Neuron (in vitro differentiated cells): ENCODE results near the gene GNAL.

Experiments
- H2AFZ ChIP-seq: one replicate; pipeline ENCODE4 v1.6.1; 2013; ENCODE audit warnings: low read depth, mild to moderate bottlenecking, inconsistent platforms, low read length, moderate library complexity
- H3K27me3 ChIP-seq: one replicate; pipeline ENCODE4 v1.6.1; 2013; ENCODE audit warnings: low read length; ENCODE audit not compliant: insufficient read depth
- H3K36me3 ChIP-seq: one replicate; pipeline ENCODE4 v1.6.1; 2013; ENCODE audit warnings: low read length; ENCODE audit not compliant: insufficient read depth
- H3K4me1 ChIP-seq: one replicate; pipeline ENCODE4 v1.6.1; 2013; ENCODE audit warnings: low read length; ENCODE audit not compliant: insufficient read depth
- H3K4me3 ChIP-seq: 2 replicates; pipeline ENCODE4 v1.5.1; 2013; ENCODE audit warnings: mild to moderate bottlenecking, low read length, moderate library complexity
- H3K9me3 ChIP-seq: one replicate; pipeline ENCODE4 v1.6.1; 2013; ENCODE audit warnings: low read length

Gene GNAL

DNA sequence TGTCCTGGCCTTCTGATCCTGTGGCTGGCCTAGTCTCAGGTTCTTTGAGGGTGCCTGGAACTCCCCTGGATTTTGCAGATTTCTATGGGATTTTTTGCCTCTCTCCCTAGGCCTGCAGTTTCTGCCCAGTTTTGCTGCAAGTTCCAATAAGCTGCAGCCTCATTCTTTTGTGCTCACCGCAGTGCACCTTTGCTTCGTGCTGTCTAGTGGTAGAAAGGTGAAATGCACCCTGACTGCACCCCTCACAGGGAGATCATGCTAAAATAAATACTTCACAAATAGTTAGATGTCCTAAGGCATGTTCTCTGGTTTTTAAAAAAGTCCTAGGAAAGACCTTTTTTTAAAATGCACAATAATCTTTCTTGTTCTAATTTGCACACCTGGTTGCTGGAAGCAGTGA, 72.5 kb downstream of the GNAL start:
- Histone ChIP-seq H2AFZ (no peak overlapping the region), H3K27me3 (no peaks in the 10 kb centered on the region), H3K36me3 (no peaks in the 10 kb centered on the region), H3K9me3 (no peaks in the 10 kb centered on the region), H3K4me1 (no peaks in the 10 kb centered on the region), H3K4me3 (no peak overlapping the region)

DNA sequence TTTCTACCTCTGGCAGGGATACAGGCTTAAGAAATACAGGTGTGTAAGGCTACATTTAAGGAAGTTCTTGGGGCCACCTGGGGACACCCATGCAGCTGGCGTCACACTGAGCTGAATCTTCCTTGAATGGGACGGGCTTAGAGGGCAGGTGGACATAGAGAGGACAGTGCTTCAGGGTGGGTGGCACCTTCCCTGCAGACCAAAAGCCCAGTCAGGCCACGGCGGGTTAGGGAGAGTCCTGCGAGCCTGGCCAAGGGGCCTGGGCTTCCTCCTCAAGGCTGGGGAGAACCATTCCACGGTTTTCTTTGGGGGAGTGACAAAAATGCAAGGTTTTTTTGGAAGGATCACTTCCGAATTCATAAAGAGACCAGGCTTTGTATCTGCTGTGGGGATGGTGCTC, 73.4 kb downstream of the GNAL start:
- H3K4me1 ChIP-seq: no peaks in the 10 kb centered on the region
- no peaks in the 10 kb centered on the region for H3K27me3 ChIP-seq
- H3K4me3 ChIP-seq: no peak overlapping the region
- H3K9me3 ChIP-seq: no peaks in the 10 kb centered on the region
- no peak overlapping the region for H2AFZ ChIP-seq
- no peaks in the 10 kb centered on the region for H3K36me3 ChIP-seq

DNA sequence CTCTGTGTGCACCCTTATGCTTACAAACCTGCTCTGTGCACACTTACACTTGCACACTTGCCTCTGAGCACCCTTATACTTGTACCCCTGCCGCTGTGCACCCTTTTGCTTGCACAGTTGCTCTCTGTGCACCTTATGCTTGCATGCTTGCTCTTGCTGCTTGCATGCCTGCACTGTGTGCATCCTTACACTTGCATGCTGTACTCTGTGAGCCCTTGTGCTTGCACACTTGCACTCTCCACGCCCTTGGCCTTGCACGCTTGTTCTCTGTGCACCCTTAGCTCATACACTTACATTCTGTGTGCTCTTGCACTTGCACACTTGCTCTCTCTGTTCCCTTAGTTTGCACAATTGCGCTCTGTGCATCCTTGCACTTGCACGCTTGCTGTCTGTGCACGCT, 78.3 kb downstream of the GNAL start:
- Histone ChIP-seq H3K27me3 (no peaks in the 10 kb centered on the region), H2AFZ (no peak overlapping the region), H3K4me1 (no peaks in the 10 kb centered on the region), H3K9me3 (no peaks in the 10 kb centered on the region), H3K36me3 (no peaks in the 10 kb centered on the region), H3K4me3 (no peak overlapping the region)

DNA sequence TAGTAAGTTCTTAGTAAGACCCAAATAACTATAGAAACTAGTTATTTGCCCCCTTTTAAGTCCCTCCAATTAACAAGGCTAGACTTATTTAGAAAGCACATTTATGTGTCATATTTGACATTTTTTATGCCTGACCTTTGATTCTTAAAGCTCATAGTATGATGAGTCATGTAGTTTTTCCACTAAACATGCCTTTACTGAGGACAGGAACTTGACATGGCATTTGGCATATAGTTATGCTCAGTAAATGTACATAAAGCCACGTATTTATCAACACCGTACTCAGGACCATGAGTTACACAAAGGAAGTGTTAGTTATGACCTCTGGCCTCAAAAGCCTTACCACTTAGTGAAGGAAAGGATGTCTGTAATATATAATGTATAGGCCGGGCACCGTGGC, 78.9 kb downstream of the GNAL start:
- Histone ChIP-seq H3K36me3 (no peaks in the 10 kb centered on the region), H3K4me3 (no peak overlapping the region), H2AFZ (no peak overlapping the region), H3K9me3 (no peaks in the 10 kb centered on the region), H3K4me1 (no peaks in the 10 kb centered on the region), H3K27me3 (no peaks in the 10 kb centered on the region)

DNA sequence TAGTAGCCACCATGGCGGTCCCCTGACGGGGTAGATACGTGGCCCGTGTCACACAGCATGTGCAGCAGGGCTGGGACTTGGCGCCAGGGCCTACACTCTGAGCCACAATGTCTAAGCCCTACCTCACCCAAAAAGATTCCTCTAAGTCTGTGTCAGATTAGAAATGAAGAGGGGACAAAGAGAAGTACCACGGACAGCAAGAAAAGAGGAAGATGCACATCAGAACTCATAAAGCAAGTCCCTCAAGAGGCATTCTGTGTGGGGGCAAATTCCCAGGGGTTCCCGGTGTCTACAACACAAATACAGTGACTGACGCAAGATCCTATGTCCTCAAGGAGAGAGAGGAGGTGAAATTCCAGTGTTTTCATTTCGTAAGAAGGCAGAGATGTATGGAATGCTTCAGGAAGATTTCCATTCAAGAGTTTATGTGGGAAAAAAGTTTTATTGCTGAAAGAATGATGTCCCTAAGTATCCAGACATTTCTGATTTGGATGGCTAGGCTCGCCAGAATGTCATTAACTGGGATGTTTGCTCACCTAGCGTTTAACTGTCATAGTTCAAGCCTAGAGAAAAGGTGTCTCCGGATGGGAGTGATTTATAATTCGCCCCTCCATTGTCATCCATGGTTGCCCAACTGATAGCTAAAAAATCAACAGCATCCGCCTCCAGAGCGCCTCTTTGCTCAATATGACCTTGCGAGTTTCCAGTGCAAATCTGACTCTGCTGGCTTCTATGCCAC, 86.5 kb downstream of the GNAL start:
- Histone ChIP-seq H3K4me1 (no peaks in the 10 kb centered on the region), H3K36me3 (no peaks in the 10 kb centered on the region)

DNA sequence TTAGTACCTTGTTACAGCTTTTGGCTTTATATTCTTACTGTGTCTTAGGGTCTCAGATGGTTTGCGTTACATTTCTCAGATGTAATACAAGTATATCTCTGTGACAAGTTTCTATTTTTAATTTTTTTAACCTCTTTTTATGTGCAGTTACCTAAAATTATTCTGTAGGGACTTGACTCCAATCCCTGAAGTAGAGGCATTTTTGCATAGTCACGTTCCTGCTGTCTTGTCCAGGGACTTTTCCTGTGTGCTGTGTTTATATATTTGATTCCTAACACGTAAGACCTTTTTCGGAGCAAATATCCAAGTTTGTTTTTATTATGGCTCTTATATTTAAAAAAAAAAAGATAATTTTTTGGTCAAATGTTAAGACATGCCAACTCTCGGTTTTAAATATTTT, 91.0 kb downstream of the GNAL start:
- no peaks in the 10 kb centered on the region for H3K9me3 ChIP-seq
- H3K4me3 ChIP-seq: no peak overlapping the region
- H3K27me3 ChIP-seq: no peaks in the 10 kb centered on the region
- H2AFZ ChIP-seq: no peak overlapping the region
- H3K36me3 ChIP-seq: no peaks in the 10 kb centered on the region
- peaks cover 3% of the 10 kb centered on the region for H3K4me1 ChIP-seq

More for the DNA sequence above, 86.5 kb downstream of the GNAL start:
- no peaks in the 10 kb centered on the region for H3K27me3 ChIP-seq
- H3K4me3 ChIP-seq: no peak overlapping the region
- H2AFZ ChIP-seq: no peak overlapping the region
- H3K9me3 ChIP-seq: no peaks in the 10 kb centered on the region

DNA sequence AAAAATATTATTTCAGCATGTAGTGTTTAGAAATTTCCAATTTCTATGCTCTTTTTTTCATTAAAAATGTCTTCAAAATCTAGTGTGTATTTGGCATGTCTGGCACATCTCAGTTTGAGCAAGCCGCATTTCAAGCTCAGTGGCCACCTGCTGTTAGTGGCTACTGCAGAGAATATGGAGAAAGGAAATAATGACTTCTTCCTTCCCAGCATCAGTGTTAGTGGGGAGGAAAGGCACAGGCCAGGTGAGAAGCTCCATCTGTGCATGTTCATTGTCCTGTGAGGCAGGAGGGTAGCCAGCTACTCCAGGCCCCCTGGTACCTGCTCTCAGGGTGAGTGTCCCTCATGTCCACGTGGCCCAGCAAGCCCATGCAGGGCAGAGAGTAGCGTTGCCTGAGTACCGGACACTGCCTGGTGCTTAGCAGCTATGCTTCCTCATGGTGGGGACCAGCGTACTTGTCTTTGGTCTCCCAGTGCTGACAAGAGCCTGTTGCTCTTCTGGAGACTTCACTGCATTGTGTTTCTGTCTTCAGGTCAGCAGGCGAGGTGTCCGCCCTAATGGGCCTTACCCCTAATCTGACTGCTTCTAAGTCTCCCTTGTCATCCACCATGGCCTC, 94.8 kb downstream of the GNAL start:
- Histone ChIP-seq H3K4me1 (peaks cover 15% of the 10 kb centered on the region), H3K36me3 (no peaks in the 10 kb centered on the region), H3K4me3 (no peak overlapping the region)

DNA sequence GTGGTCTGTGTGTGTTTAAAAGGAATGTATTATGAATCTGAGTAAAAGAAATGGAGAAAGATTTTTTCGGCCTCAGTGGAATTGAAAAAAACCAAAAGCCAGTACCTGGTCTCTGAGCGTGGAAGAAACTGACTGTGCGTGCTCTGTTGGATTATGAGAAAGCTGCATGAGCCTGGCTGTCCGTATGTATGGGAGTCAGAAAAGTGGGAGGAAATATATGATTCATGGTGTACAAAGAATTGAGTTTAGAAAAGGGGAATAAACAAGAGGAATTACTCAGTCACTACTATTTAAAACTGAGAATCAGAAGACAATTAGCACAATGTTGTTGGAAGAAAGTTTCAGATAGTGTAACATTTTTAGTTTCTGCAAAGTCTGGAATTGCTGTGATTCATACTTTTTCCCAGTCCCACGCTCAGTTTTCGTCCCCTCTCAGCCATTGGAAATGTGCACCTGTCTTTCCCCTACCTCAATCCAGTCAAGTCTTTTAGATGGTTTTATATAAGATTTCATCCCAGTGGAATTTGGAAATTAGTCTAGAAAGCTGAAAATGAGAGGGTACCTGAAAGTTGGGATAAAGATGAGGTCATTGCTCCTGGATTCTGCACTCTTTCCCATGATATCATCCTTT, 95.7 kb downstream of the GNAL start:
- Histone ChIP-seq H3K27me3 (no peaks in the 10 kb centered on the region), H3K9me3 (no peaks in the 10 kb centered on the region)

More for the DNA sequence above, 94.8 kb downstream of the GNAL start:
- H2AFZ ChIP-seq: no peak overlapping the region
- no peaks in the 10 kb centered on the region for H3K9me3 ChIP-seq
- H3K27me3 ChIP-seq: no peaks in the 10 kb centered on the region

DNA sequence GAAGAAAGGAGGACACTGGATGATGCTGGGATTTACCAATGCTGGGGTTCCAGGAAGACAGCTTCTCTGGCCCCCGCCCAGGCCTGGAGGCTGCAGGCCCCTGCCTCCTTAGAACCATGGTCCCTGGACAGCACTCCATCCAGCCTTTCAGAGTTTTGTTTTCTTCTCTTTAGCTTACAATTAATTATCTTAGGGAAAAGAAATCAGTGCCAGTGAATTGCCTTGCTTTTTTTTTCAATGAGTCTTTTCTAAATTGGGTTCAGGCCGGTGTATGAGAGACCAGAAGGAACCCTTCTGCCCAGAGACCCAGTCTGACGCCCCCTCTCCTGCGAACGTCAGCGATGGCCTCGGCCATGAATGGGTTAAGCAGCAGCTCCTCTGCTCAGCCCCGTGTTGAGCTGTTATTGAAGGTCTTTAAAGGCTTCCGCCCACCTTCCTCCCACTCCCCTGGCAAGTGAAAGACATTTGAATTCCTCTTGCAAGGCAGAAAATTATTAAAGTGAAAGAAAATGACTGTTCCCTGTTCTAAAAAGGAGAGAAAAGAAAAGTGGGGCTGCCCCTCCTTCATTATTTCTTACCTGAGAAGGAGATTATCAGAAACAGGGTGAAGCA, 96.5 kb downstream of the GNAL start:
- H3K4me3 ChIP-seq: no peak overlapping the region

More for the DNA sequence above, 95.7 kb downstream of the GNAL start:
- no peaks in the 10 kb centered on the region for H3K36me3 ChIP-seq
- no peak overlapping the region for H2AFZ ChIP-seq
- no peak overlapping the region for H3K4me3 ChIP-seq
- H3K4me1 ChIP-seq: peaks cover 25% of the 10 kb centered on the region

DNA sequence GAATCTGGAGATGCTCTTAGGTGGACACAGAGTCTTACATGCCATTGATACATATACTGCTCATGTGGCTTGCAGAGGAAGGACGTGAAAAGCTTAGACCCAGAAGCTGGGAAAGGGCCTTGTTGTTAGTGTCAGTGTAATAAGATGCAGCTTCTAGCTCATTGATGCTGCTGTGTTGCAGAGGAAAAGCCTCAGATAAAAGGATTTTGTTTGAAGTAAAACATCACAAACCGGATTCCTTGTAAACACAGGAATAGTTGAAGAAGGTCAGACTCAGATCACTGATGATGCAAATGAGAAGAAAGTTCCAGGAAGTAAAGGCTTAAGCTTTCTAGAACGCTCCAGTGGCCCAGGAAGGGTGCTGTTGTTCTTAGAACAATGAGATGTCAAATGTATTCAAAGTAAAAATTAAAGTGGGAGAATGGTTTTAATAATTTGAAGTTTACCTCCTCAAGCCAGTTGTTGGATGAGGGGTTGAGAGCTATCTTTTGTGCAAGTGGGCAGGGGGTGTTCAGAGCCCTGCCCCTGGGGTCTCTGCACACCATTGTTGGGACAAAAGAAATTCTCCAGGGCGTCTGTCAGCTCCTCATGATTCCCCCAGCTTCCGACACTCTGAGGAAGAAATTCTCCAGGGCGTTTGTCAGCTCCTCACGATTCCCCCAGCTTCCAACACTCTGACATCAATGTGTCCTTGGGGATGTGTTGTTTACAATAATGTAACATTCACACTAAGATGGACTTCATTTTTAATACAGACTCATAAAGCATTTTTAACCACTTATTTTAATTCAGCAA, 100.8 kb downstream of the GNAL start:
- no peaks in the 10 kb centered on the region for H3K27me3 ChIP-seq
- no peak overlapping the region for H2AFZ ChIP-seq
- no peaks in the 10 kb centered on the region for H3K9me3 ChIP-seq
- peaks cover 27% of the 10 kb centered on the region for H3K4me1 ChIP-seq
- H3K4me3 ChIP-seq: peak overlapping the region; percentile 5
- no peaks in the 10 kb centered on the region for H3K36me3 ChIP-seq

More for the DNA sequence above, 96.5 kb downstream of the GNAL start:
- Histone ChIP-seq H3K27me3 (no peaks in the 10 kb centered on the region), H3K9me3 (no peaks in the 10 kb centered on the region), H3K4me1 (peaks cover 30% of the 10 kb centered on the region), H2AFZ (no peak overlapping the region), H3K36me3 (no peaks in the 10 kb centered on the region)

DNA sequence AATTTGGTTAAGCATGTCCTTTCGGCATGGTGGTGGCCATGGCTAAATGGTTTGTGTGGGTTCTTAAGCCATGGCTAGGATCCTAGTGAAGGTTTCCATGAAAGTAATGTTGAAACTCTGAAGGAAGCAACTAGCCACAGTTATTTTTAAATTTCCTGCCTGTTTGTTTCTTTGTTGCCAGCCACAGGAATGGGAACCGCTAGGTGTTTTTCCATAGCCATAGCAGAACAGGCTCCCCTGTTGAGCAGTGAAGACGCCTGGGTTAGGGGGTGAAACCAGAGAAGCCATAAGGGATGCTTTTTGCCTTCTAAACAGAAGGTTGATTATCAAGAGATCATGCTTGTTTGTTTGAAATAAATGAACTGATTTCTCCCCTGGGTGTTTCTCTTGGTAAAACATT, 102.1 kb downstream of the GNAL start:
- Histone ChIP-seq H3K36me3 (no peaks in the 10 kb centered on the region), H2AFZ (no peak overlapping the region), H3K4me1 (peaks cover 16% of the 10 kb centered on the region), H3K4me3 (no peak overlapping the region), H3K27me3 (no peaks in the 10 kb centered on the region), H3K9me3 (no peaks in the 10 kb centered on the region)

DNA sequence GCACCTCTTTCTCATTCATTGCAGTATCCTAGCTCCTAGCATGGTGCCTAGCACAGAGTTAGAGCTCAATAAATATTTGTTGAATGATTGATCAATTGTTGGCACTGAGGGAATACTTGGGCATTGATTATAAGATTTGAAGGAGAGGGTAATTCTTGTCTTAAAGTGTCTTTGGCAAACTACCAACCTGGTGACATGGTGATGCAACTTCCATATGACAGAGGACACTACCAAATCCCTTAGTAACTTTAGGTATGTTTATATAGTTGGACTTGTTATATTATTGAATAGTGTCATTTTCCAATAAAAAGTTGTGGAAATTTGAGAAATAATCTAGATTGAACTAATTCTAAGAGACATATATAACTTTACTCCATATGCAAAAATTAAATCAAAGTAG, 103.6 kb downstream of the GNAL start:
- no peaks in the 10 kb centered on the region for H3K27me3 ChIP-seq
- no peaks in the 10 kb centered on the region for H3K9me3 ChIP-seq
- H3K4me3 ChIP-seq: no peak overlapping the region
- no peaks in the 10 kb centered on the region for H3K36me3 ChIP-seq
- no peak overlapping the region for H2AFZ ChIP-seq
- H3K4me1 ChIP-seq: peaks cover 16% of the 10 kb centered on the region
